Middle frontal gyrus (tissue), 1 donor: Measurements from ENCODE around the gene OR2J1.
"Not testable (repeated sequence)": the region's sequence is repeated elsewhere in the genome, so short reads cannot be mapped to it uniquely, and the experiment has no call there.

Experiments used
- DNase-seq: peaks from one replicate; pipeline ENCODE4 v3.0.0-alpha.2; 2015; ENCODE audit warnings: low spot score; ENCODE audit errors: extremely low spot score

Gene OR2J1

DNA sequence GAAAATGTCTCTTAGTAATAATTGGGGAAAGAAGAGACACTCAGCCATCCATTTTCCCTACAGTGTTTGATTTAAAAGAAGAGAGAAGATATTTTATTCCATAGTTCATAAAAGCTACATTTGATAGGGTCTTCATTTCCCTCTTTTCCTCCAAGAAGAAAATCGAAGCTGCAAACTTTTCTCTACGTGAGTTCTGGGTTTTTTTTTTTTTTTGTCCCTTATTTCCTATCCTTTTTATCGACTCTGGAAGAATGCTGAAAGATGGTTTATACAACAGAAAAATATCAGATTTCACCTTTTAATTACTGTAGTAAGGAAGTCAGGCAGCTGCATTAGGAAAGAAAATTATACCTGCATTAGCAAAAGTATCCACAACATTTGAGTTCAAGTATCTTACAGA lies at the start of gene OR2J1:
TSS of gene OR2J1 (plus strand) at position 301 of the 400 bp plus-strand sequence. CDS start 1,453 bp downstream, outside the sequence.
- DNase-seq: no peak

DNA sequence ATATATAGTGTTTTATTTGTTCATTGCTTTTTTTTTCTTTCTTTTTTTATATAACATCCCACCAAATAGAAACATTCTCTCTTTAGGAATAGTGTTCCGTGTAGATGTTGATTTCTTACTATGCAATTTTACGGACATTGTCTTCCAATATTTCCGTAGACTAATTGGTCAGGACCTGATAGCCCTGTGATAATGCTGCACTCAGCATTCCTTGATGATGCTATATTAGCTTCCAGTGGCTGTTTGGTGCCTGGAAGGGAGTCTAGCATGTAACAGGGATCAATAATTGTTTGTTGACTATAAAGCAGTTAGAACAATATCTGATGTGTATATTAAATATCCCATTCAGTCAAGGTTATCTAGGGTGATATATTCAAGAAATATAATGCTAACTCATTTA lies 47.6 kb upstream of the OR2J1 start:
- DNase-seq: no peak

DNA sequence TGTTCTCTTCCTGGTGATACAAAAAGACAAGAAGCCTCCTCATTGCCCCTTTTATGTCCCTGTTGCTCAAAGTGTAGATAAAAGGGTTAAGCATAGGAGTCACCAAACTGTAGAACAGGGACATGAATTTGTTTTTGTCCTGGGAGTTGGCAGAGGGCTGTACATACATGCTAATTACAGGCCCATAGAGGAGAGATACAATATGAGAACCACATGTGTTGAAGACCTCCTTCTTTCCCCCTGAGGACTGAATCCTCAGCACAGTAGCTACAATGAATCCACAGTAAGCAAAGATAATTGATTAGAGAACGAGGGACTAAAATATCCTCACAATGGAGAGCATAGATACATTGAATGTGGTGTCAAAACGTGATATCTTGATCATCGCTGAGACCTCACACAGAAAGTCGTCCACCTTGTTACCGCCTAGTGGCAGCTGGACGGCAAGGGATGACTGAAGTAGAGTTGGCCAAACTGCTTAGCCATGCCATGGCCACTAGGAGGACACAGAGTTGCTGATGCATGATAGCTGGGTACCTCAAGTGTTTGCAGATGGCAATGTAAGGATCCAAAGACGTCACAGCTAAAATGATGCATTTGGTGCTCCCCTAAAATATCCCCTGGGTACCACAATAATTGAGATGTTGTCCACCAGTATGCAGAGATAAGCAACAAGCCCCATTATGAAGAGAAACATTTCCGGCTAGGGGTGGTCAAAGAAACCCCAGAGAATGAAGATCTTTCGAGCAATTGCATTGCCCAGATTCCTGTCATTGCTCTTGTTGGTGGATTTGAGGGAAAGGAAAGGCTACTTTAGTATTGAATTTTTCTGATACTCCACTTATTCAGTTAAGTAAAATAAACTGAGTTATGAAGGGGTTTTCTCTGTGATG lies 27.2 kb upstream of the OR2J1 start:
- no peak for DNase-seq

DNA sequence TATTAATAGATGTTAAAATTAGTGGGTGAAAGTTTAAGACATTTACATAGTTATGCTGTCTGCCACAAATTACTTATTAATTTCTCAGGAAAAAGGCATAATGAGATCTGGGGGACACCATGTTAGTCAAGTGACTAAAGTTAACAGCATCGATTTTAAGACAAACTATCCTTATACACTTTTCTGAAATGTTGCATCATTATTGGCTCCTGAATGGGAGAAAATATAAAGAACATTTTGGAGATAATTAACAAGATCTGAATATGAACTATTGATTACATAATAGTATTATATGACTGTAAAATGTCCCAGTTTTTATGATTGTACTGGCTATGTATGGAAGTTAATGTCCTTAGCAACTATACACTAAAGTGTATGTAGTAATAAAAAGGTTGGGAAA lies 20.1 kb upstream of the OR2J1 start:
- DNase-seq: no peak

DNA sequence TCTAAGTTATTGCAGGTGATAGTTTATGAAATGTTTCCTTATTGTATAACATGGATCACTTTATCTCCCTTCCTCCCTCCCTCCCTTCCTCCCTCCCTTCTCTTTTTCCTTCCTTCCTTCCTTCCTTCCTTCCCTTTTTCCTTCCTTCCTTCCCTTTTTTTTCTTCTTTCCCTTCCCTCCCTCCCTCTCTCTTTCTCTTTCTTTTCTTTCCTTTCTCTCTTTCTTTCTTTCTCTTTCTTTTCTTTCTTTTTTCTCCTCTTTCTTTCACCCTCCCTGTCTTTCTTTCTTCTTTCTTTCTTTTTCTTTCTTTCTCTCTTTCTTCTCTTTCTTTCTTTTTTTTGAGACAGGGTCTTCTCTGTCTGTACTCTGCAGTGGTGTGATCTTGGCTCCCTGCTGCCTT lies 18.0 kb upstream of the OR2J1 start:
- DNase-seq: no peak

DNA sequence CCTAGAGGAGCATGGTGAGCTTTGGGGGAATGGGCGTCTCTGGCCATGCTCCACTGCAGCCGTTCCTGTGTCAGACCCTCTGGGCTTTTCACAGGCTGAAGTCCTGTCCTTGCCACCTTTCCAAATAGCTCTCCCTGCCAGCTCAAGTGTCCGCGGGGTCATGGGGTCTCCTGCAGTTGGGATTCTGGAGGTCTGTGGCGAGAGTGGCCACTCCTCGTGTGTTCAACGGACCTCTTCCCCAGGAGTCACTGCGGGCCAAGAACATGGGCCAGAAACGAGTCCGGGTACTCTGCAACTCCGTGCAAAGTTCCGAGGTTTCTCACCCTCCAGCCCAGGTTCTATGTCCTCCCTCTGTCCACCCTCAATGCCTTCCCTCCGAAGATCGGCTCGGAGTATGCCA lies 16.8 kb upstream of the OR2J1 start:
- DNase-seq: no peak

DNA sequence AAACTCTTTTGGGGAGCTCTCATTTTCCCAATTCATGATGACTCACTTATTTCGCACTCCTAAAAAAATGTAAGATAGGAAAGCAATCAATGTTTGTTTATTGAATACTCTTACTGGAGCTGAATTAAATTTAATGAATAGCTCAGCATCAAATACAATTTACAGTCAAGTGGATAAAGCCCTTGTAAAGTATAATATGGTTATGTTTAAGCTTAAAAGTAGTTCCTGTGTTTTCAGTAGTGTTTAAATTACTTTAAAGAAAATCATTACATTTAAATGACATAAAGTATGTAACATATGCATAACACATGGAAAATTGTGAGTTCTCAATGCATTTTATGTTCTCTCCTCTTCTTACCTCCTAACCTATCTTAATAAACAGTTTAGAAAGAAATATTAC lies 12.1 kb upstream of the OR2J1 start, which contains the start of gene OR2B3:
TSS of gene OR2B3 (minus strand) at position 101 of the 400 bp plus-strand sequence. CDS start at position 36, 65 bp downstream.
- no peak for DNase-seq

DNA sequence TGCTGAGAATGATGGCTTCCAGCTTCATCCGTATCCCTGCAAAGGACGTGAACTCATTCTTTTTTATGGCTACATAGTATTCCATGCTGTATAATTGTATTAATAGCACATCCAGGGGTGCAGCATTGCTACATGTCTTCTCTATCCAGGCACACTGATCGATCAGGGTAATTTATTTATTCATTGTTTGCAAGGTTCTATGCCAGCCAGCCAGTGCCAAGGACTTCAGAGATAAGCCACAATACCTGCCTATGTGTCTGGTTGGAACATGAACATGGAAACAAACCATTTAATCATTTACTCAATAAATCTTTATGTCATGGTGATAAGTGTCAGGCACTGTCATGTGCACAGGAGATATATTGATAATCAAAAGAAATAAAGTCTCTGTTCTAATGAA lies 6.3 kb upstream of the OR2J1 start:
- no peak for DNase-seq

DNA sequence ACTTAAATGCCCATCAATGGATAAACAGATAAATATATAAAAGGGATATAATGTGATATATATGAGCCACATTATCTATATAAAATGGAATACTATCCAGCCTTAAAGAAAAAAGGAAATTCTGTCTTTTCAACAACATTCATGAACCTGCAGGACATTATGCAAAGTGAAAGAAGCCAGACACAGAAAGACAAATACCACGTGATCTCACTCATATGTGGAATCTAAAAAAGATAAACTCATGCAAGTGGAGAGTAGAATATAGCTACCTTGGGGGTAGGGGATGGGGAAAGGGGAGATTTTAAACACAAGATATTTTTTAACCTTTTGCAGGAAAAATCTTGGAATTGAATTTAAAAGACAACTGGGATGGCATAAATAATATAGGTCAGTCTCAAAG lies 1.5 kb upstream of the OR2J1 start:
- DNase-seq: no peak

DNA sequence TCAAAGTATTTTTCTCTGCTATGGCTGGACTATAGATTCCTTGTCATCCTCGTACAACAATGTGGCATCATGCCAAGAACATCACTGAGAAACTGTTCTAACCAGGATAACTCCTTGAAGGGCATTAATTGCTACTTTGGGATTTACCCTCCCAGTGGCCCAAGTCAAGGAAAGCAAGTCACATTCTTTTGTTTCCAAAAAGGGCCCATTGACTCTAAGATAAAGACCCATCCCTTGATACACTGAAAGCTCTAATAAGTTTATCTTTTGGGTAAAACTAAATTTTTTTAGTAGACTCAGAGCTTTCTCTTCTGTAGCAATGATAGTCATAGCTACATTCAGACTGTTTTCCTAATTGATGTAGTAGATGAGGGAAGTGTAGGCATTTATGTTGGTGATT lies 8.5 kb downstream of the OR2J1 start, which contains the start of gene OR2J3:
TSS of gene OR2J3 (plus strand) at position 301 of the 400 bp plus-strand sequence. CDS start 3,833 bp downstream, outside the sequence.
- no peak for DNase-seq

DNA sequence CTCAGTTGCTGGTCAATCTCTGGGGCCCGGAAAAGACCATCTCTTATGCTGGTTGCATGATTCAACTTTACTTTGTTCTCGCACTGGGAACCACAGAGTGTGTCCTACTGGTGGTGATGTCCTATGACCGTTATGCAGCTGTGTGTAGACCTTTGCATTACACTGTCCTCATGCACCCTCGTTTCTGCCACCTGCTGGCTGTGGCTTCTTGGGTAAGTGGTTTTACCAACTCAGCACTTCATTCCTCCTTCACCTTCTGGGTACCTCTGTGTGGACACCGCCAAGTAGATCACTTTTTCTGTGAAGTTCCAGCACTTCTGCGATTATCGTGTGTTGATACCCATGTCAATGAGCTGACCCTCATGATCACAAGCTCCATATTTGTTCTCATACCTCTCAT lies 12.8 kb downstream of the OR2J1 start:
- no peak for DNase-seq

DNA sequence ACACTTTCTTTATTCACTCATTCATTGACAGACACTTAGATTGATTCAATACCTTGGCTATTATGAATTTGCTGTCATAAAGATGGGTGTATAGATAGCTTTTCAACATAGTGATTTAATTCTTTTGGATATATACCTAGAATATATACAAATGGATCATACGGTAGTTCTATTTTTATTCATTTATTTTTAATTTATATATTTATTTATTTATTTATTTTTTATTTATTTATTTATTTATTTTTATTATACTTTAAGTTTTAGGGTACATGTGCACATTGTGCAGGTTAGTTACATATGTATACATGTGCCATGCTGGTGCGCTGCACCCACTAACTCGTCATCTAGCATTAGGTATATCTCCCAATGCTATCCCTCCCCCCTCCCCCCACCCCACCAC lies 15.7 kb downstream of the OR2J1 start:
- DNase-seq: not testable (repeated sequence)

DNA sequence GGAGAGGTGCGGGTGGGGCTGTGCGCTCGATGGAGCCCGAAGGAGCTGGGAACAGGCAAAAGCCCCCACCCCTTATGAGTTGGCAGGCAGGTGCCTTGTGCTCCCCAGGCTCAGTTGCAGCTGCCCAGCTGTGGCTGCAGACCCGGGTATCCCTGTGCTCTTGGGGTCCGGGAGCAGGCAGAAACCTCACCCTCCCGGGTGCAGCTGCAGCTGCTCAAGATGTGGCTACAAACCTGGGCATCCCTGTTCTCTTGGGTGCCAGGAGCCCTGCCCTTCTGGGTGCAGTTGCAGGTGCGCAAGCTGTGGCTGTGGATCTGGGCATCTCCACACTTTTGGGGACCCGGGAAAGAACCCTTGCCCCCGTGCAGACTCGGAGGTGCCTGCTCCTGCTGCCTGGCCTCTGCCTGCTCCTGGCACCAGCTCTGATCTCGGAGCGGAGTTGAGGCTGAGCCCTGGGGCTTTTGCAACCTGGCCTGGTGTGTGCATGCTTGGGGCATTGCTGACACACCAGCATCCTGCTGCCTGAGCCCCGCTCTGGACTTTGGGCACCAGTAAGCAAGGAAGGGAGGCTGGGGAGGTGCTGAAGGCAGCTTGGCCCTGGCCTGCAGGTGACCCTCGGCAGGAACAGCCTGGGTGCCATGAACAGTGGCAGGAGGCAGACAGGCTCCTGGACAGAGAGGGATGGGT lies 30.2 kb downstream of the OR2J1 start:
- no peak for DNase-seq

DNA sequence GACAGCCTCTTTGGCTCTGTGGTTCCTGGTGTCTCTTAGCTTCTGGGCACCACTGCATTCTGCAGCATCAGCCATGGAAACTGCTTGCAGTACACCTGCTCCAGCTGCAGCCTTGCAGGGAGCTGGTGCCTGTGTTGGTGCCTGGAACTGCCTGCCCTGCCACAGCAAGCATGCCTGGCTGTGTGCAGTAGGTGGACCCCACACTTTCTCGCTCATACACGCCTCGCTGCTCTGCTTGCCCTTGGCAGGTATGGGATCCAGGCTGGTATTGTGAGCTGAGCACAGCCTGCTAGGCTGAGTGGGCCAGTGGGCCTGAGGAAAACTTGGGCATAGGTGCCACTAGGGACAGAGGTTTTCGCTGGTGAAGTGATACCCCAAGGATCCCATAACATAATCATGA lies 31.4 kb downstream of the OR2J1 start:
- DNase-seq: no peak

DNA sequence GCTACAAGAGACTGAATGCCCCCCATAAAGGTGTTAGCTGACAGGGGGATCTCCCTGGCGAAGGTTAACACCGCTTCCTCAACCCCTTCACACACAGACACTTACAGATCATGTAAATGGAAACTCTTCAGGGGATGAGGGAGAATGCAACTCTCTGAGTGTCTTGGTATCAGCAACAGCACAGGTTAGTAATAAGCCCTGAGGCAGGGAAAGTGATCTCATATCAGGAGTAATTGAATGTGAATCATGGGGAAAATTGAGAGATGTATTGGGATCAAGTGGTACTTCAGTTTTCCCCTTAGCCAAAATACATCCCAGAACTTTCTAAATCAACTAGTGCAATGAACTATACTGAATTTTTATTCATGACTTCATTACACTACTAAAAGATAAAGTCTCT lies 32.4 kb downstream of the OR2J1 start:
- no peak for DNase-seq

DNA sequence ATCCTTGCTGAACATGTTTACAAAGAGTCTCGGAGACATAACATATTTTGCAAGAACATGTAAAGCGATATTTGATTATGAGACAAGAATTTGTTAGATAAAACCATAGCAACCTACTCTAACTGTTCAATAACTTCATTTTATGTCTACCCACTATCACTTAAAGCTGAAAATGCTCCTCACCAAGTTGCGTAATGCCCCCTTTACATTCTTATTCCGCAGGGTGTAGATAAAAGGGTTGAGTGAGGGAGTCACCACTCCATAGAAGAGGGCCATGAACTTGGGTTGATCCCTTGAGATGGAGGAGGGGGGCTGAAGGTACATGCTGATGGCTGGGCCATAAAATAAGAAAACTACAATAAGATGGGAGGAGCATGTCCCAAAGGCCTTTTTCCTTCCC lies 38.4 kb downstream of the OR2J1 start:
- no peak for DNase-seq

DNA sequence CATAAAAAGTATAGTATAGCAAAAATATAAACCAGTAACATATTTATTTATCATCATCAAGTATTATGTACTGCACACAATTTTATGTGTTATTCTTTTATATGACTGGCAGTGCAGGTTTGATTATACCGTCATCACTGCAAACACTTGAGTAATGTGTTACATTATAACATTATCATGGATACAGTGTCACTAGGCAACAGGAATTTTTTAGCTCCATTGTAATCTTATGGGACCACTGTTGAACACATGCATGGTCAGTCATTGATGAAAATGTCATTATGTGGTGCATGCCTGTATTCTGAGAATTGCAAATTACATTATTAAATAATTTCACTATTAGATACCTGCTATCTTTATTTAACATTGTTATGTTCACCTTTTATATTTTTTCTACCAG lies 42.3 kb downstream of the OR2J1 start:
- no peak for DNase-seq

DNA sequence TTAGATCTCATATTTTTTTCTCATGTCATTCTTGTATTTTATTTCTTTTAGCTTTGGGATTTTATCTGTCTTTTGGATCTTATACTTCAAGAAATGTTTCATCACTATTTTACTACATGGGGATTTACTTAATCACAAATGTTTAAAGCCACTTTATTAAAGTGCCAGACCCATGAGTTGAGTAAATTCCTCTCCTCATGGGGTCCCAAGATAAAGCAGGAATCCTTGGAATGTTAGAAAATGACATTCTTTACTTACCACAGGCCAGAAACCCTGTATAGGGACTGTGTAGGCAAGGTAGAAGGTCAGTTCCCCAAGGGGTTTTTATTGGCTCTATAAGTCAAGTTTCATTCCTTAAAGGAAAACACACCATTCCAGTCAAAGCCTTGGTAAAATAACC lies 43.0 kb downstream of the OR2J1 start:
- DNase-seq: no peak

DNA sequence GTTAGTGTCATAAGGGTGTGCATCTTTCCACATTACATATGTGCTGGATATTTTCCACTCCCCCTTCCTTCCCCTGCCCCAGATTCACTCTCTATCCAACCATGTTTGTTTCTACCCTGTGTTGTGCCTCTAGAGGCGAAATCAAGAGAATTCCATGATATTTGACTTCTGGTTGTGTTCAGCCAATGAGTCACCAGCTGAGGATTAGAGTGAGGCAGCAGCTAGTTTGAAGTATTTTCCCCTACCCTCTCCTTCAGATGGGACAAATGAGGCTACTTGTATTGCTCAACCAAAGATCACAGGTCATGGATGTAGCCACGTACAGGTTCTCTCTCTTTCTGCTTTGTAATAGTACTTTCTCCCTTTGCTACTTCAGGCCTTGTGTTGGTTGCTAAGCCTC lies 46.9 kb downstream of the OR2J1 start:
- no peak for DNase-seq

DNA sequence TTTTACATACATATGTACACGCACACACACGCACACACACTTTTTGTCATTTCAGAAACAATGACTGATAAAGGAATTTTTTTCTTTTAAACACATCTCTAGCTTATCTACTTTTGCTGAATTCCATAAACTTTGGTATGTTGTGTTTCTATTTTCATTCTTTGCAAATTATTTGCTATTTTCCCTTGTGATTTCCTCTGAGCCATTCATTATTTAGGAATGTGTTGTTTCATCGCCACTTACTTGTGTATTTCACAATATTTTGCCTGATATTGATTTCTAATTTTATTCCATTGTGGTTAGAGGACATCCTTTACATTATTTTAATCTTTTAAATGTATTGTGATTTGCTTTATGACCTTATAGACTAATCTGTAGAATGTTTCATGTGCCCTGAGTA lies 47.8 kb downstream of the OR2J1 start:
- DNase-seq: no peak

DNA sequence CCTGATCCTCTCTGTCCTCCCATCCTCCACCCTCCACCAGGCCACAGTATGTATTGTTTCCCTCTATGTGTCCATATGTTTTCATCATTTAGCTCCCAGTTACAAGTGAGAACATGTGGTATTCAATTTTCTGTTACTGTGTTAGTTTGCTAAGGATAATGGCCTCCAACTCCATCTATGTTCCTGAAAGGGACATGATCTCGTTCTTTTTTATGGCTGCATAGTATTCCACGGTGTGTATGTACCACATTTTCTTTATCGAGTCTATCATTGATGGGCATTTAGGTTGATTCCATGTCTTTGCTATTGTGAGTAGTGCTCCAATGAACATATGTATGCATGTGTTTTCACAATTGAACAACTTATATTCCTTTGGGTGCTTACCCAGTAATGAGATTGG lies 50.2 kb downstream of the OR2J1 start:
- not testable (repeated sequence) for DNase-seq
